ENCODE data around the gene PARP14.

DNA sequence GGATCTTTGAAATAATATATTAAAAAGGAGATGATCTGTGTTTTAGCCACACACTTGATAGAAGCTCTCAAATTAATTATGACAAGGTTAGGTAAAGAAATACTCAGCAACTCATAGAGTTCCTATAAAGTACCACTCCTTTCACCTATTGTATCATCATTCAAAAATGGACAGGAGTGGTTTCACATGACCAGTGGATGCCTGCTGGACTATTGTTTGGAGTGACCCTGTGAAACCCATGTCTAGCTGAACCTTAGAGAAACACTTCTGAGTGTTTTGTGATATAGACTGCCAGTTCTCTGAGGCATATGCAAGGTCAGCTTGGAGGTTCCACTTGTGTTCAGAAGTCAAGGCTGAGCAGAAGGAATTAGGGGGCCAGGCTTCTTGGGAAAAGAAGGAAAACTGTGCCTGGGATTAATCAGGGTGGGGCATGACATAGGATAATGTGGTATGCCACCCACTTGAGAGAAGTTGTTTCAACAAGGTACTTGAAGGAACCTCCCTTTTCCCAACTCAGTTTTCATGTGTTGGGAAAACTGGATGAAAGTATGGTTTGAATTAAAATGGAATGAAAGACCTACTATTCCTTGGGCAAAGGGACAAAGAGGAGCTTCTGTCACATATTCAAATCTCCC is 15.4 kb downstream of the PARP14 start:
- no peak for TF ChIP-seq IKZF1 (conservative IDR thresholded peaks at IDR 0.05)
- TF ChIP-seq NFYB (IDR thresholded peaks at IDR 0.05; ENCODE audit: insufficient read depth, low read depth, low read length) = no peak
- no peak for TF ChIP-seq CTCF (IDR thresholded peaks at IDR 0.05 in 2 of 3, conservative IDR thresholded peaks at IDR 0.05 in 1 of 3; ENCODE audit: control insufficient read depth in 2 of 3, extremely low read depth in 1 of 3, insufficient read depth in 1 of 3, low read depth in 3 of 3, low read length in 3 of 3)

Data from GM12878 (cell line).